ENCODE measurements around the gene PHF2. TPM values are rescaled to one million over a fixed set of nuclear protein-coding genes. Genes with fewer than 3 reads are reported as not detected.
A peak's percentile ranks its signal among the peaks of the same experiment; 100 is the strongest.

Gene PHF2
- total RNA-seq, 1 donor from 2014 or later = 27.4 TPM

DNA sequence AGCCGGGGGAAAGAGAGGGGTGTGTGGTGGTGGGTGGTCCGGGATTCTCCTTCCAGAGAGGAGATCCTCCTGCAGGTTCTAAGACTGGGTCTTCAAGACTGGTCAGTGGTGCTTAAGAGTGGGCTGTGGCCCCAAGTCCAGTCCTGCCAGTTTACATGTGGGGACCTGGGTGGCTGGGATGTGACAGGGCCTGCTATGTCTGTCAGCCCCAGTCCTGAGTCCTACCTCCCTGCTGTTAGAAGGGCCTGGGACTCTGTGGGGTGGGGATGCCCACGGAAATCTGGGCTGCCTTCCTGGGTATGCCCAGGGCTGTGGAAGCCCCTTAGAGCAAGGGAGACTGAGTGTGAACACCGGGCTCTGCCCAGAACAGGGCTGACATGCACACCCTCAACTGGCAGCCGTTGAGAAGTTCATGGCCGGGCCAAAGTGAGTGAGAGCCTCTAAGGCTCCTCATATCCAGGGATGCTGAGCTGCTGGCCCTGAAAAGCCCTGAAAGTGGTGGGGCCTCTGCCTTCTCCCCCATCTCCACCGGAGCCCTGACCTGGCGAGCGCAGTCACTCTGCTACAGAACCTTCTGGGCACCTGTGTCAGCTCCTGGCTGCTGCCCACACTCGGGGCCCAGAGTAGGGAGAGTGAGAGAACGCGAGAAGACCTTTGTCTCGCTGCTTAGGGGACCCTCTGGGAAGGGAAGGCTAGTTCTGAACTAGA is 1.7 kb downstream of the PHF2 start:
- TF ChIP-seq, protein P1, sequence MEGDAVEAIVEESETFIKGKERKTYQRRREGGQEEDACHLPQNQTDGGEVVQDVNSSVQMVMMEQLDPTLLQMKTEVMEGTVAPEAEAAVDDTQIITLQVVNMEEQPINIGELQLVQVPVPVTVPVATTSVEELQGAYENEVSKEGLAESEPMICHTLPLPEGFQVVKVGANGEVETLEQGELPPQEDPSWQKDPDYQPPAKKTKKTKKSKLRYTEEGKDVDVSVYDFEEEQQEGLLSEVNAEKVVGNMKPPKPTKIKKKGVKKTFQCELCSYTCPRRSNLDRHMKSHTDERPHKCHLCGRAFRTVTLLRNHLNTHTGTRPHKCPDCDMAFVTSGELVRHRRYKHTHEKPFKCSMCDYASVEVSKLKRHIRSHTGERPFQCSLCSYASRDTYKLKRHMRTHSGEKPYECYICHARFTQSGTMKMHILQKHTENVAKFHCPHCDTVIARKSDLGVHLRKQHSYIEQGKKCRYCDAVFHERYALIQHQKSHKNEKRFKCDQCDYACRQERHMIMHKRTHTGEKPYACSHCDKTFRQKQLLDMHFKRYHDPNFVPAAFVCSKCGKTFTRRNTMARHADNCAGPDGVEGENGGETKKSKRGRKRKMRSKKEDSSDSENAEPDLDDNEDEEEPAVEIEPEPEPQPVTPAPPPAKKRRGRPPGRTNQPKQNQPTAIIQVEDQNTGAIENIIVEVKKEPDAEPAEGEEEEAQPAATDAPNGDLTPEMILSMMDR (IDR thresholded peaks at IDR 0.05; ENCODE audit: borderline replicate concordance) = no peak
- peak overlapping the region; percentile 89 for H3K4me3 ChIP-seq
- intact Hi-C loops (cut with micrococcal nuclease) = no loop called here

DNA sequence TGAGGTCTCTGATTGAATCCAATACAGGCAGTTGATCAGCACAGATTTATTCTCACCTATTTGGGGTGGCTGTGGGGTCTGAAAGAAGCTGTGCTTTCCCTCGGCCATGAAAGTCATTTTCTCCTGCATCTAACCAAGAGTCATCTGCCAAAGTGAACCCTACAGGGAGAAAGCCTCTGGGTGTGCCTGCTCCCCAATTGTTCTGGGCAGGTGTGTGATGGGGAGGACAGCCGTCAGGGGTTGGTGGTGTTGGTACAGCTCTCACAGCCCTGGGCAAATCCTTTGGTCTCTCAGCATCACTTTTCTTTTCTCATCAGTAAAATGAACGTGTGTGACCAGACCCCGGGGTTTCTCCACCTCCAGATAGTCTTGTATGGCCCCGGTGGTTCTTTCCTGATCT is 2.5 kb downstream of the PHF2 start:
- H3K27ac ChIP-seq (replicated peaks) = peak overlapping the region; percentile 94
- no peak for DNase-seq
- no peaks in the 10 kb centered on the region for H3K36me3 ChIP-seq
- H3K9me3 ChIP-seq (replicated peaks) = no peaks in the 10 kb centered on the region
- H3K4me3 ChIP-seq = no peak overlapping the region
- H3K27me3 ChIP-seq (ENCODE audit: low read depth) = no peaks in the 10 kb centered on the region
- intact Hi-C loops (cut with micrococcal nuclease) = no loop called here
- H3K4me1 ChIP-seq = peaks cover 87% of the 10 kb centered on the region
- TF ChIP-seq, protein P1 (IDR thresholded peaks at IDR 0.05; ENCODE audit: borderline replicate concordance) = no peak

More for the DNA sequence above, 1.7 kb downstream of the PHF2 start:
- DNase-seq = no peak
- Histone ChIP-seq H3K4me1 (peaks cover 83% of the 10 kb centered on the region), H3K27me3 (ENCODE audit: low read depth) (no peaks in the 10 kb centered on the region), H3K9me3 (replicated peaks) (no peaks in the 10 kb centered on the region), H3K27ac (replicated peaks) (peak overlapping the region; percentile 94), H3K36me3 (no peaks in the 10 kb centered on the region)

DNA sequence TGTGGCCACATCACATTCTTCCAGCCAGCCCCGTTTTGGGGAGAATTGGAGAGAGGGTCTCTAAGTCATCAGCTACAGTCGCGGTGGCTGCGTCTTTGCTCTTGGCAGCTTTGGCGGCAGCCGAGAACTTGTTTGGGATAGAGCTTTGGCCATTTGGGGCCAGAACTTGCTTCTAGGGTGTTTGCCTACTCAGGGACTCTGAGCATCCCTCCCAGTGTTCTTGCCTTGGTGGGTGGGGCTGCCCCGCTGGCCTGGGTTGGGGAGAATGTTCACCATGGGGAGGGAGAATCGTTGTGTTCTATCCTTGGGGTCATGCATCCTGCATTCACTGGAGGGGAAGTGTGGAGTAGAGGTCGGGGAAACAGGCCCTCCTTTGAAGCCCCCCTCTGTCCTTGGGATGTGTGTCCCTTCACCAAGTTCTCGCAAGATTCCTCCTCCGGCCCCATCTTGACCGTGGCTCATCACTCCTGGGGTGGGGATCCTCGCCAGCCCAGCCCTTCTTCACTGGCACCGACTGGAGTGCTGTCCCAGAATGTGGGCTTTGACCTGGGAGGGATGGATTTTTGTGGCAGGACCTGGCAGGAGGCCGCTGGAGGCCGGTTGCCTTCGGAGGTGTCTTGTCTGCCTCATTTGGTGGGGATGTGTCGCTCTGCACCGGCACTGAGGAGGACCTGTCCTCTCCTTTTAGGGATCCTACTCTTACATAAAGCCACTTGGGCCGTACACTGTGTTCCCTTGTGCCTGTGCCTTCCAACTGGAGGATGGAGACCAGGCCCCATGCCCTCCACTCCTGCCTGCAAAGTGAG is 3.5 kb downstream of the PHF2 start:
- peaks cover 6% of the 10 kb centered on the region for H3K9me3 ChIP-seq (replicated peaks)
- no peaks in the 10 kb centered on the region for H3K27me3 ChIP-seq (ENCODE audit: low read depth)
- peak overlapping the region; percentile 94 for H3K27ac ChIP-seq (replicated peaks)
- intact Hi-C loops (cut with micrococcal nuclease) = no loop called here
- TF ChIP-seq, protein P1 (IDR thresholded peaks at IDR 0.05; ENCODE audit: borderline replicate concordance) = no peak
- no peak for DNase-seq
- no peaks in the 10 kb centered on the region for H3K36me3 ChIP-seq
- H3K4me1 ChIP-seq = peaks cover 78% of the 10 kb centered on the region
- H3K4me3 ChIP-seq = no peak overlapping the region

DNA sequence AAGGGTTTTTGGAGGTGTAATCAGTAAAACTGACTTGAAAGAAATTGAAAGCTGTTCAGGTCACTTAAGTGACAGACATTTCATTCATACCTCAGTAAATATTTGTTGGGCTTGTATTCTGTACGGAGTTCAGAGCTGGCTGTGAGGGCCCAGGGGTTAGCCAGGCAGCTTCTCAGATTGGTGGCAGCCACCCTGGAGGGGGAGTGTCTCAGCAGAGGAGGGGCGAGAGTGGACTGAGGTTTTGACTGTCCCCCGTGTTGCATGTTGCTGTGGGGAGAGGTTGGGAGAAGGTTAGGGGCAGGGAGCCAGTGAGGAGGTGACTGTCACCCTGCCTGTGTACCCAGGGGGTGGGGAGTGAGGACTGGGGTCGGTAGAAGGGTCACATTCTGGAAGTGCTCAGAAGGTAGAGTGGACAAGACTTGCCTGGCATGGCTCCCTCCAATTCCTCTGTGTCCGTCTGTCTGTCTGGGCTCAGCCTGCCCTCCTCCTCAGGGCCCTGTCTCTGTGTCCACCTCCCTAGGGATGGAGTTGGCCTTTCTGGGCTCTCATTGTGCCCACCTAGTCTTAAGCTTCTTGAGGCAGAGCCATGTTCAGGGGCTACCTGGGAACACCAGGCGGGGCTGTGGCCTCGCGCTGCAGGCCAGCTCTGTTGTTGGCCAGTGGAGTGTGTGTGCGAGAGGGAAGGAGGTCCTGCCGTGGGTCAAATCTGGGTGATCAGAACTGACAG is 4.4 kb downstream of the PHF2 start:
- H3K27ac ChIP-seq (replicated peaks) = peak overlapping the region; percentile 94
- no peak overlapping the region for H3K4me3 ChIP-seq
- TF ChIP-seq, protein P1 (IDR thresholded peaks at IDR 0.05; ENCODE audit: borderline replicate concordance) = no peak
- H3K27me3 ChIP-seq (ENCODE audit: low read depth) = no peaks in the 10 kb centered on the region
- peaks cover 6% of the 10 kb centered on the region for H3K9me3 ChIP-seq (replicated peaks)
- peaks cover 78% of the 10 kb centered on the region for H3K4me1 ChIP-seq
- intact Hi-C loops (cut with micrococcal nuclease) = no loop called here
- DNase-seq = no peak
- no peaks in the 10 kb centered on the region for H3K36me3 ChIP-seq

DNA sequence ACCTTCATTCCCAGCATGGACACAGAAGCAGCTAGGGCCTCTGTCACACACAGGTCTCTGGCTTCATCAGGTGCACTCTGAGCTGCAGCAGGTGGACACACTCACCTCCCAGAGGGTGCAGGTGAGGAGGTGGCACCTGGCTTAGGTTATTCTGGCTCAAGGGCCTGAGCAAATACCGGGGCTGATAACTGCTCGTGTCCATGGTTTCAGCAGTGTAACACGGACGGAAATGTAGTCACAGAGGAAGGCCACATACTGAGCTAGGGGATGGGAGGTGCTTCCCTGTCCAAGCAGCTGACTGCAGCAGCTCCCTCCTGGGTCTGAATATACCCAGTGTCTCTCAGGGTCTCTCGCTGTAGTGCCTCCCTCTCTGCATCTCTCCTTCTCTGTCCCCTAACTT is 5.7 kb downstream of the PHF2 start:
- H3K27me3 ChIP-seq (ENCODE audit: low read depth) = no peaks in the 10 kb centered on the region
- H3K4me1 ChIP-seq = peaks cover 86% of the 10 kb centered on the region
- H3K36me3 ChIP-seq = no peaks in the 10 kb centered on the region
- peaks cover 6% of the 10 kb centered on the region for H3K9me3 ChIP-seq (replicated peaks)
- peak overlapping the region; percentile 94 for H3K27ac ChIP-seq (replicated peaks)
- TF ChIP-seq, protein P1 (IDR thresholded peaks at IDR 0.05; ENCODE audit: borderline replicate concordance) = no peak
- intact Hi-C loops (cut with micrococcal nuclease) = no loop called here
- H3K4me3 ChIP-seq = no peak overlapping the region
- no peak for DNase-seq

Measured in left ventricle myocardium inferior (tissue), 1 donor.